Ishikawa (cell line): Measurements from ENCODE around the gene CHCHD6.

Source experiments
- MAX ChIP-seq: IDR thresholded peaks from 2 replicates; pipeline ENCODE4 v1.6.1; 2012
- REST ChIP-seq: IDR thresholded peaks from 2 replicates; pipeline ENCODE4 v1.6.1; 2012; ENCODE audit warnings: low read depth, mild to moderate bottlenecking
- TAF1 ChIP-seq: IDR thresholded peaks from 2 replicates; pipeline ENCODE4 v1.6.1; 2012; ENCODE audit warnings: low read depth, mild to moderate bottlenecking

DNA sequence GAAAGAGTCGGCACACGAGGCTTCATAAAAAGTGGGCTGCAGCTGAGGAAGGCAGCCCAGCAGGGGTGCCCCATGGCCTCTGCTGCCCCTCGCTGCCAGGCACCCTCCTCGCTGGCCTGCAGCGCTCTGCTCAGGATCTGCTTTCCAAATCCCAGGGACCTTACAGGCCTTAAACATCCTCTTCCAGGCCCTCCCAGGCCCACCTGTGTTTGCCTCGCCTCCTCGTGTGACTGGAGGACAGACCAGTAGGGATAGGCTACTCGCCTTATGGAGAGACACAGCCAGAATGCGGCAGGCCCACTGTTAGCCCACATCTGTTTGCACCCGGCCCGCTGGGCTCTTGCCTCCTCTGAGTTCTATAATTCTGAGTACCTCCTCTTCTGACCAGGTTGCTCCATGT, 154.4 kb downstream of the CHCHD6 start:
- TF ChIP-seq TAF1 (no peak), REST (no peak), MAX (no peak)
